GM23338 (cell line): ENCODE measurements around the gene LIFR. TPM values are rescaled to one million over a fixed set of nuclear protein-coding genes. Genes with fewer than 3 reads are reported as not detected.

Experiments
- ATAC-seq: fragments of 200-7000 bp; cut with Tn5 transposase; 3 replicates; pipeline ENCODE4 v1.9.1; 2020
- DNase-seq: peaks from one replicate; pipeline ENCODE4 v3.0.0-alpha.2; 2015; ENCODE audit warnings: low spot score
- H2AFZ ChIP-seq: fragments of 200-600 bp; sonication (generic); 2 replicates; pipeline ENCODE4 v1.8.0; 2016; ENCODE audit warnings: antibody characterized with exemption, mild to moderate bottlenecking, moderate library complexity
- H3F3A ChIP-seq: fragments of 200-600 bp; sonication (generic); replicated peaks from 2 replicates; pipeline ENCODE4 v1.8.0; 2017; ENCODE audit warnings: antibody characterized with exemption, mixed run types, low read depth
- H3K27ac ChIP-seq: fragments of 200-600 bp; sonication (generic); 2 replicates; pipeline ENCODE4 v1.6.1; 2016; ENCODE audit warnings: low read depth
- H3K27me3 ChIP-seq: fragments of 200-600 bp; sonication (generic); 2 replicates; pipeline ENCODE4 v1.8.0; 2016; ENCODE audit warnings: mild to moderate bottlenecking, mixed run types, moderate library complexity; ENCODE audit not compliant: insufficient read depth
- H3K36me3 ChIP-seq: fragments of 200-600 bp; sonication (generic); 2 replicates; pipeline ENCODE4 v1.8.0; 2016; ENCODE audit warnings: mild to moderate bottlenecking; ENCODE audit not compliant: insufficient read depth
- H3K4me1 ChIP-seq: fragments of 200-600 bp; sonication (generic); 2 replicates; pipeline ENCODE4 v1.8.0; 2016; ENCODE audit warnings: mild to moderate bottlenecking, moderate library complexity; ENCODE audit not compliant: insufficient read depth
- H3K4me2 ChIP-seq: fragments of 200-600 bp; sonication (generic); 2 replicates; pipeline ENCODE4 v1.7.1; 2017; ENCODE audit warnings: mixed run types
- H3K4me3 ChIP-seq: fragments of 200-600 bp; sonication (generic); 2 replicates; pipeline ENCODE4 v1.6.1; 2016; ENCODE audit warnings: mixed run types
- H3K79me2 ChIP-seq: fragments of 200-600 bp; sonication (generic); replicated peaks from 2 replicates; pipeline ENCODE4 v1.8.0; 2017; ENCODE audit warnings: mild to moderate bottlenecking; ENCODE audit not compliant: insufficient read depth
- H3K9me2 ChIP-seq: fragments of 200-600 bp; sonication (generic); 2 replicates; pipeline ENCODE4 v1.8.0; 2017; ENCODE audit not compliant: insufficient read depth
- H4K20me1 ChIP-seq: fragments of 200-600 bp; sonication (generic); replicated peaks from 2 replicates; pipeline ENCODE4 v1.8.0; 2017; ENCODE audit warnings: mild to moderate bottlenecking; ENCODE audit not compliant: insufficient read depth
- H3K27ac Mint-ChIP-seq: 2 replicates; pipeline ENCODE4 v1.8.0; 2020; ENCODE audit warnings: inconsistent platforms, mild to moderate bottlenecking, moderate library complexity, mixed read lengths
- H3K27me3 Mint-ChIP-seq: 3 replicates; pipeline ENCODE4 v1.8.0; 2022; ENCODE audit warnings: low read depth, mild to moderate bottlenecking, moderate library complexity, mixed read lengths, inconsistent platforms; ENCODE audit not compliant: insufficient read depth, poor library complexity
- H3K36me3 Mint-ChIP-seq: 3 replicates; pipeline ENCODE4 v1.8.0; 2021; ENCODE audit warnings: low read depth, mild to moderate bottlenecking, inconsistent platforms, moderate library complexity, mixed read lengths
- H3K4me1 Mint-ChIP-seq: 3 replicates; pipeline ENCODE4 v1.8.0; 2020; ENCODE audit warnings: mild to moderate bottlenecking, inconsistent platforms, mixed read lengths
- H3K4me3 Mint-ChIP-seq: 3 replicates; pipeline ENCODE4 v1.8.0; 2021; ENCODE audit warnings: moderate library complexity, mild to moderate bottlenecking, inconsistent platforms, mixed read lengths
- H3K9me3 Mint-ChIP-seq: 3 replicates; pipeline ENCODE4 v1.8.0; 2020; ENCODE audit warnings: moderate library complexity, mild to moderate bottlenecking, inconsistent platforms, mixed read lengths
- CREB1 ChIP-seq: fragments of 250-450 bp; sonication (Bioruptor Pico); IDR thresholded peaks from 2 replicates; pipeline ENCODE4 v1.5.0; 2020; ENCODE audit warnings: low read depth, mild to moderate bottlenecking, moderate library complexity
- CTCF ChIP-seq, 2 experiments: fragments of 200-600 bp in 1 of 2; sonication (generic) in 1 of 2; conservative IDR thresholded peaks; 2 replicates each; pipeline versions ENCODE4 v1.5.1 to v1.6.1; 2016 to 2017; ENCODE audit warnings: antibody characterized with exemption in 2 of 2, low read depth in 2 of 2, mild to moderate bottlenecking in 2 of 2, moderate library complexity in 1 of 2
- EZH2 ChIP-seq: fragments of 200-600 bp; sonication (generic); IDR thresholded peaks from one replicate; pipeline ENCODE4 v1.8.0; 2017; ENCODE audit warnings: antibody characterized with exemption, mild to moderate bottlenecking, low read depth; ENCODE audit not compliant: unreplicated experiment
- EZH2phosphoT487 ChIP-seq: fragments of 200-600 bp; sonication (generic); IDR thresholded peaks from one replicate; pipeline ENCODE4 v1.8.1; 2018; ENCODE audit warnings: antibody characterized with exemption; ENCODE audit not compliant: unreplicated experiment
- JUNB ChIP-seq: IDR thresholded peaks from one replicate; pipeline ENCODE4 v1.6.1; 2016; ENCODE audit warnings: antibody characterized with exemption; ENCODE audit not compliant: unreplicated experiment
- NANOG ChIP-seq: IDR thresholded peaks from 2 replicates; pipeline ENCODE4 v1.6.1; 2016; ENCODE audit warnings: antibody characterized with exemption, borderline replicate concordance
- POLR2AphosphoS5 ChIP-seq: IDR thresholded peaks from 2 replicates; pipeline ENCODE4 v1.6.1; 2016; ENCODE audit warnings: antibody characterized with exemption, low read depth
- REST ChIP-seq: IDR thresholded peaks from one replicate; pipeline ENCODE4 v1.6.1; 2018; ENCODE audit warnings: antibody characterized with exemption; ENCODE audit not compliant: unreplicated experiment
- STAT1 ChIP-seq: IDR thresholded peaks from one replicate; pipeline ENCODE4 v1.6.1; 2016; ENCODE audit warnings: antibody characterized with exemption; ENCODE audit not compliant: unreplicated experiment
- ZNF114 ChIP-seq: fragments of 250-450 bp; sonication (Bioruptor Pico); IDR thresholded peaks from 2 replicates; pipeline ENCODE4 v1.5.0; 2020; ENCODE audit warnings: mild to moderate bottlenecking, moderate library complexity
- ZNF331 ChIP-seq: fragments of 250-450 bp; sonication (Bioruptor Pico); IDR thresholded peaks from 2 replicates; pipeline ENCODE4 v1.5.0; 2020; ENCODE audit warnings: low read depth, mild to moderate bottlenecking, moderate library complexity
- polyA plus RNA-seq: library from polyadenylated mRNA; unstranded; fragments of >200 nt; fragmentation: Nextera tagmentation; extraction: Ambion mirVana; gene quantifications from 2 replicates; pipeline ENCODE4 v1.2.1, GENCODE V29; 2016
- total RNA-seq: library from RNA; depleted of rRNA; stranded (reverse); fragments of >200 nt; shearing (Covaris generic); gene quantifications from 2 replicates; pipeline ENCODE4 v1.2.3, GENCODE V29; 2014
- TF ChIP-seq, protein P1 (sequence below): IDR thresholded peaks from 2 replicates; pipeline ENCODE4 v1.6.1; 2016; ENCODE audit warnings: antibody characterized with exemption
- TF ChIP-seq, protein P2 (sequence below): fragments of 250-450 bp; sonication (Bioruptor Pico); IDR thresholded peaks from 2 replicates; pipeline ENCODE4 v1.5.0; 2020; ENCODE audit warnings: mild to moderate bottlenecking, moderate library complexity

LIFR gene
- total and polyA plus RNA-seq, 2 experiments from 2014 or later: 11.0 to 25.2 TPM

GRCh38 chr5:38598994-38599617 is 42.7 kb upstream of the LIFR start:
- ATAC-seq (no peak), DNase-seq (no peak)
- Mint-ChIP-seq H3K27me3 (no peaks in the 10 kb centered on the region), H3K9me3 (no peaks in the 10 kb centered on the region), H3K4me3 (no peak overlapping the region), H3K27ac (no peak overlapping the region), H3K36me3 (no peaks in the 10 kb centered on the region), H3K4me1 (peaks cover 18% of the 10 kb centered on the region)
- TF ChIP-seq EZH2phosphoT487: no peak
- TF ChIP-seq STAT1: no peak
- TF ChIP-seq JUNB: no peak
- TF ChIP-seq CREB1: no peak
- no peak for TF ChIP-seq REST
- TF ChIP-seq EZH2: no peak
- TF ChIP-seq ZNF114: no peak
- TF ChIP-seq, protein P1, sequence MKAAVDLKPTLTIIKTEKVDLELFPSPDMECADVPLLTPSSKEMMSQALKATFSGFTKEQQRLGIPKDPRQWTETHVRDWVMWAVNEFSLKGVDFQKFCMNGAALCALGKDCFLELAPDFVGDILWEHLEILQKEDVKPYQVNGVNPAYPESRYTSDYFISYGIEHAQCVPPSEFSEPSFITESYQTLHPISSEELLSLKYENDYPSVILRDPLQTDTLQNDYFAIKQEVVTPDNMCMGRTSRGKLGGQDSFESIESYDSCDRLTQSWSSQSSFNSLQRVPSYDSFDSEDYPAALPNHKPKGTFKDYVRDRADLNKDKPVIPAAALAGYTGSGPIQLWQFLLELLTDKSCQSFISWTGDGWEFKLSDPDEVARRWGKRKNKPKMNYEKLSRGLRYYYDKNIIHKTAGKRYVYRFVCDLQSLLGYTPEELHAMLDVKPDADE: no peak
- TF ChIP-seq, protein P2, sequence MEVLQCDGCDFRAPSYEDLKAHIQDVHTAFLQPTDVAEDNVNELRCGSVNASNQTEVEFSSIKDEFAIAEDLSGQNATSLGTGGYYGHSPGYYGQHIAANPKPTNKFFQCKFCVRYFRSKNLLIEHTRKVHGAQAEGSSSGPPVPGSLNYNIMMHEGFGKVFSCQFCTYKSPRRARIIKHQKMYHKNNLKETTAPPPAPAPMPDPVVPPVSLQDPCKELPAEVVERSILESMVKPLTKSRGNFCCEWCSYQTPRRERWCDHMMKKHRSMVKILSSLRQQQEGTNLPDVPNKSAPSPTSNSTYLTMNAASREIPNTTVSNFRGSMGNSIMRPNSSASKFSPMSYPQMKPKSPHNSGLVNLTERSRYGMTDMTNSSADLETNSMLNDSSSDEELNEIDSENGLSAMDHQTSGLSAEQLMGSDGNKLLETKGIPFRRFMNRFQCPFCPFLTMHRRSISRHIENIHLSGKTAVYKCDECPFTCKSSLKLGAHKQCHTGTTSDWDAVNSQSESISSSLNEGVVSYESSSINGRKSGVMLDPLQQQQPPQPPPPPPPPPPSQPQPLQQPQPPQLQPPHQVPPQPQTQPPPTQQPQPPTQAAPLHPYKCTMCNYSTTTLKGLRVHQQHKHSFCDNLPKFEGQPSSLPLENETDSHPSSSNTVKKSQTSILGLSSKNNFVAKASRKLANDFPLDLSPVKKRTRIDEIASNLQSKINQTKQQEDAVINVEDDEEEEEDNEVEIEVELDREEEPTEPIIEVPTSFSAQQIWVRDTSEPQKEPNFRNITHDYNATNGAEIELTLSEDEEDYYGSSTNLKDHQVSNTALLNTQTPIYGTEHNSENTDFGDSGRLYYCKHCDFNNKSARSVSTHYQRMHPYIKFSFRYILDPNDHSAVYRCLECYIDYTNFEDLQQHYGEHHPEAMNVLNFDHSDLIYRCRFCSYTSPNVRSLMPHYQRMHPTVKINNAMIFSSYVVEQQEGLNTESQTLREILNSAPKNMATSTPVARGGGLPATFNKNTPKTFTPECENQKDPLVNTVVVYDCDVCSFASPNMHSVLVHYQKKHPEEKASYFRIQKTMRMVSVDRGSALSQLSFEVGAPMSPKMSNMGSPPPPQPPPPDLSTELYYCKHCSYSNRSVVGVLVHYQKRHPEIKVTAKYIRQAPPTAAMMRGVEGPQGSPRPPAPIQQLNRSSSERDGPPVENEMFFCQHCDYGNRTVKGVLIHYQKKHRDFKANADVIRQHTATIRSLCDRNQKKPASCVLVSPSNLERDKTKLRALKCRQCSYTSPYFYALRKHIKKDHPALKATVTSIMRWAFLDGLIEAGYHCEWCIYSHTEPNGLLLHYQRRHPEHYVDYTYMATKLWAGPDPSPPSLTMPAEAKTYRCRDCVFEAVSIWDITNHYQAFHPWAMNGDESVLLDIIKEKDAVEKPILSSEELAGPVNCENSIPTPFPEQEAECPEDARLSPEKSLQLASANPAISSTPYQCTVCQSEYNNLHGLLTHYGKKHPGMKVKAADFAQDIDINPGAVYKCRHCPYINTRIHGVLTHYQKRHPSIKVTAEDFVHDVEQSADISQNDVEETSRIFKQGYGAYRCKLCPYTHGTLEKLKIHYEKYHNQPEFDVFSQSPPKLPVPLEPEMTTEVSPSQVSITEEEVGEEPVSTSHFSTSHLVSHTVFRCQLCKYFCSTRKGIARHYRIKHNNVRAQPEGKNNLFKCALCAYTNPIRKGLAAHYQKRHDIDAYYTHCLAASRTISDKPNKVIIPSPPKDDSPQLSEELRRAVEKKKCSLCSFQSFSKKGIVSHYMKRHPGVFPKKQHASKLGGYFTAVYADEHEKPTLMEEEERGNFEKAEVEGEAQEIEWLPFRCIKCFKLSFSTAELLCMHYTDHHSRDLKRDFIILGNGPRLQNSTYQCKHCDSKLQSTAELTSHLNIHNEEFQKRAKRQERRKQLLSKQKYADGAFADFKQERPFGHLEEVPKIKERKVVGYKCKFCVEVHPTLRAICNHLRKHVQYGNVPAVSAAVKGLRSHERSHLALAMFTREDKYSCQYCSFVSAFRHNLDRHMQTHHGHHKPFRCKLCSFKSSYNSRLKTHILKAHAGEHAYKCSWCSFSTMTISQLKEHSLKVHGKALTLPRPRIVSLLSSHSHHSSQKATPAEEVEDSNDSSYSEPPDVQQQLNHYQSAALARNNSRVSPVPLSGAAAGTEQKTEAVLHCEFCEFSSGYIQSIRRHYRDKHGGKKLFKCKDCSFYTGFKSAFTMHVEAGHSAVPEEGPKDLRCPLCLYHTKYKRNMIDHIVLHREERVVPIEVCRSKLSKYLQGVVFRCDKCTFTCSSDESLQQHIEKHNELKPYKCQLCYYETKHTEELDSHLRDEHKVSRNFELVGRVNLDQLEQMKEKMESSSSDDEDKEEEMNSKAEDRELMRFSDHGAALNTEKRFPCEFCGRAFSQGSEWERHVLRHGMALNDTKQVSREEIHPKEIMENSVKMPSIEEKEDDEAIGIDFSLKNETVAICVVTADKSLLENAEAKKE (CRISPR knock-in tag): no peak
- no peak for TF ChIP-seq POLR2AphosphoS5
- TF ChIP-seq CTCF (conservative IDR thresholded peaks at IDR 0.05; ENCODE audit: low read depth in 2 of 2): no peak
- TF ChIP-seq ZNF331 (CRISPR knock-in tag): no peak
- TF ChIP-seq NANOG: no peak
- H3K27me3 ChIP-seq: no peaks in the 10 kb centered on the region
- no peaks in the 10 kb centered on the region for H3F3A ChIP-seq
- no peak overlapping the region for H3K27ac ChIP-seq
- H3K9me2 ChIP-seq: peaks cover 32% of the 10 kb centered on the region
- no peak overlapping the region for H3K4me2 ChIP-seq
- H2AFZ ChIP-seq: no peak overlapping the region
- no peaks in the 10 kb centered on the region for H4K20me1 ChIP-seq
- H3K79me2 ChIP-seq: no peaks in the 10 kb centered on the region
- H3K4me1 ChIP-seq: 0 out of 2 replicates have a peak, but pooled peaks cover 5% of the 10 kb centered on the region
- H3K4me3 ChIP-seq: no peak overlapping the region
- H3K36me3 ChIP-seq: no peaks in the 10 kb centered on the region
